ENCODE data around the gene METRNL.

Gene METRNL

GRCh38 chr17:83080858-83081683, 1.7 kb downstream of the METRNL start:
- DNase-seq: peak; percentile 40

GRCh38 chr17:83081684-83082201, 2.3 kb downstream of the METRNL start:
- DNase-seq: no peak

- DNase-seq: no peak
Observed at GRCh38 chr17:83082424-83082823, 3.0 kb downstream of the METRNL start.

GRCh38 chr17:83082909-83083367, 3.5 kb downstream of the METRNL start:
- DNase-seq: no peak

- DNase-seq: peak; percentile 97
Observed at GRCh38 chr17:83083368-83084201, 4.2 kb downstream of the METRNL start.

- no peak for DNase-seq
Observed at GRCh38 chr17:83084214-83084613, 4.8 kb downstream of the METRNL start.

GRCh38 chr17:83084621-83085056, 5.2 kb downstream of the METRNL start:
- DNase-seq: no peak

GRCh38 chr17:83085103-83085502, 5.7 kb downstream of the METRNL start:
- no peak for DNase-seq

GRCh38 chr17:83085526-83086198, 6.3 kb downstream of the METRNL start:
- DNase-seq: no peak

- no peak for DNase-seq
Observed at GRCh38 chr17:83086199-83086880, 6.9 kb downstream of the METRNL start.

GRCh38 chr17:83086907-83087787, 7.7 kb downstream of the METRNL start:
- DNase-seq: no peak

- no peak for DNase-seq
Observed at GRCh38 chr17:83087788-83088360, 8.5 kb downstream of the METRNL start.

GRCh38 chr17:83088451-83088850, 9.0 kb downstream of the METRNL start:
- DNase-seq: no peak

GRCh38 chr17:83088909-83089308, 9.5 kb downstream of the METRNL start:
- no peak for DNase-seq

- DNase-seq: no peak
Observed at GRCh38 chr17:83089328-83090132, 10.1 kb downstream of the METRNL start.

GRCh38 chr17:83090444-83091256, 11.2 kb downstream of the METRNL start:
- no peak for DNase-seq

GRCh38 chr17:83091257-83092141, 12.1 kb downstream of the METRNL start:
- DNase-seq: no peak

- DNase-seq: no peak
Observed at GRCh38 chr17:83092186-83092585, 12.8 kb downstream of the METRNL start.

Measured in fibroblast of skin of abdomen (primary cell).